ENCODE data around the gene SYCP2.

SYCP2 gene, protein sequence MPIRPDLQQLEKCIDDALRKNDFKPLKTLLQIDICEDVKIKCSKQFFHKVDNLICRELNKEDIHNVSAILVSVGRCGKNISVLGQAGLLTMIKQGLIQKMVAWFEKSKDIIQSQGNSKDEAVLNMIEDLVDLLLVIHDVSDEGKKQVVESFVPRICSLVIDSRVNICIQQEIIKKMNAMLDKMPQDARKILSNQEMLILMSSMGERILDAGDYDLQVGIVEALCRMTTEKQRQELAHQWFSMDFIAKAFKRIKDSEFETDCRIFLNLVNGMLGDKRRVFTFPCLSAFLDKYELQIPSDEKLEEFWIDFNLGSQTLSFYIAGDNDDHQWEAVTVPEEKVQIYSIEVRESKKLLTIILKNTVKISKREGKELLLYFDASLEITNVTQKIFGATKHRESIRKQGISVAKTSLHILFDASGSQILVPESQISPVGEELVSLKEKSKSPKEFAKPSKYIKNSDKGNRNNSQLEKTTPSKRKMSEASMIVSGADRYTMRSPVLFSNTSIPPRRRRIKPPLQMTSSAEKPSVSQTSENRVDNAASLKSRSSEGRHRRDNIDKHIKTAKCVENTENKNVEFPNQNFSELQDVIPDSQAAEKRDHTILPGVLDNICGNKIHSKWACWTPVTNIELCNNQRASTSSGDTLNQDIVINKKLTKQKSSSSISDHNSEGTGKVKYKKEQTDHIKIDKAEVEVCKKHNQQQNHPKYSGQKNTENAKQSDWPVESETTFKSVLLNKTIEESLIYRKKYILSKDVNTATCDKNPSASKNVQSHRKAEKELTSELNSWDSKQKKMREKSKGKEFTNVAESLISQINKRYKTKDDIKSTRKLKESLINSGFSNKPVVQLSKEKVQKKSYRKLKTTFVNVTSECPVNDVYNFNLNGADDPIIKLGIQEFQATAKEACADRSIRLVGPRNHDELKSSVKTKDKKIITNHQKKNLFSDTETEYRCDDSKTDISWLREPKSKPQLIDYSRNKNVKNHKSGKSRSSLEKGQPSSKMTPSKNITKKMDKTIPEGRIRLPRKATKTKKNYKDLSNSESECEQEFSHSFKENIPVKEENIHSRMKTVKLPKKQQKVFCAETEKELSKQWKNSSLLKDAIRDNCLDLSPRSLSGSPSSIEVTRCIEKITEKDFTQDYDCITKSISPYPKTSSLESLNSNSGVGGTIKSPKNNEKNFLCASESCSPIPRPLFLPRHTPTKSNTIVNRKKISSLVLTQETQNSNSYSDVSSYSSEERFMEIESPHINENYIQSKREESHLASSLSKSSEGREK (N-terminal part only)

DNA sequence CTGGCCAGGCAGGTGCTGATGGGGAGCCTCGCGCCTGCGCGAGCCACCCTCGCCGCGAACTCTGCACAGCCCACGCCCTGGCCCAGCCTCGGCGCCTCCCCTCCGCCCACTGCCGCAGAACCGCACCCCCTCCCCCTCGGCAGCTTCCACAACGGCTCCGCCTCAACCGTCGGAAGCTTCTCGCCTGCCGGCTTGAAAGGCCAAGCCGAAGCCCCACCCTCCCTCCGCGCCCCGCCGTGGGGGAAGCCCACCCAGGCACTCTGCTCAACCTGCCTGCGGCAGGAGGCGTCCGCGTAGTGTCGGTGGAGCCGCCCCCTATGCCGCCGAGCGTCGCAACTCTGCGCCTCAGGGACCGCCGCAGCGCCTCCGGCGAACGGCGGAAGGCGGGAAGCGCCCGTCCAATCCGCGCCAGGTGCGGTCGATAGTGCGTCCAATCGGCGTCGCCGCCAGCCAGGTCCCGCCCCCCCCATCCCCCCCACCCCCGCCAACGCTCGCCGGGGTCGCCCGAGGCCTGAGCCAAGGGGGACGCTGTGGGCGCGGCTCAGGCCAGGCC, at the start of gene SYCP2:
Gene SYCP2 (minus strand): TSS at position 342 of the 553 bp plus-strand sequence. CDS start 11,224 bp downstream, outside the sequence.
- Histone ChIP-seq H3K4me3 (peak within 1 kb of the TSS; percentile 74), H3K27ac (peak within 1 kb of the TSS; percentile 34 to 76)
- no peak for DNase-seq (ENCODE audit: low spot score)
- no peak for TF ChIP-seq CTCF (IDR thresholded peaks at IDR 0.05)

- Histone ChIP-seq H3K4me3 (no peak overlapping the region), H3K27ac (no peak overlapping the region)
- no peak for TF ChIP-seq CTCF (IDR thresholded peaks at IDR 0.05)
- no peak for DNase-seq (ENCODE audit: low spot score)
Observed at GRCh38 chr20:59983076-59983475, 49.6 kb upstream of the SYCP2 start.

- Histone ChIP-seq H3K4me3 (no peak overlapping the region), H3K27ac (no peak overlapping the region)
- DNase-seq (ENCODE audit: low spot score), result no peak
- TF ChIP-seq CTCF (IDR thresholded peaks at IDR 0.05), result no peak
Observed at GRCh38 chr20:59977086-59977485, 43.6 kb upstream of the SYCP2 start.

DNA sequence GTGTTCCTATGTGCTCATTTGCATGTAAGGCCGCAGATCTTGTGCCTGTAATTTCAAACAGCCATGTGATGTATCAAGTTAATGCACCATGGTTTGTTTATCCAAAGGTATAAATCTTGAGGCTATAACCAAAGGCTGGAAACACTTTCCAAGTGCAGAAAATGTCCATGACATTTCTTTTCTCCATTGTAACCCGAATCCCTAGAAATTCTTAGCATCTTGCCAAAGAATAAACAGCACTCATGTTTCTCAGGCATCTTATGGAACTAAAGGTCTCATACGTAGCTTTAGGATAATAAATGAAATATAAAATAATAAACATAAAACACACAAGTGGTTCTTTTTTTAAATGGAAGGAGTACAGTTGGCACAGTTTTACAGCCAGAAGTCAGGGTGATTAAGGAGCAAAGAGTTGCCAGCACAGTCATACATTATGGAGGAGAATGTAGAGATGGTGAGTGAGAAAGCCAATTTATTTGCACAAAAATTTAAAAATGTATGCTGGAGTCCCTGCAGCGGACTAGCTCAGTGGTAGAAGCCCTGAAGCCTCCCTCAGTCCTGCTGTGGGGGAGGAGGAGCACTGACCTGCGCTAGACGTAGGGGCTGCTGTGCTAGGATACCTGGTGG, 42.8 kb upstream of the SYCP2 start:
- no peak for DNase-seq (ENCODE audit: low spot score)
- TF ChIP-seq CTCF (IDR thresholded peaks at IDR 0.05), result no peak
- Histone ChIP-seq H3K4me3 (no peak overlapping the region), H3K27ac (no peak overlapping the region)

DNA sequence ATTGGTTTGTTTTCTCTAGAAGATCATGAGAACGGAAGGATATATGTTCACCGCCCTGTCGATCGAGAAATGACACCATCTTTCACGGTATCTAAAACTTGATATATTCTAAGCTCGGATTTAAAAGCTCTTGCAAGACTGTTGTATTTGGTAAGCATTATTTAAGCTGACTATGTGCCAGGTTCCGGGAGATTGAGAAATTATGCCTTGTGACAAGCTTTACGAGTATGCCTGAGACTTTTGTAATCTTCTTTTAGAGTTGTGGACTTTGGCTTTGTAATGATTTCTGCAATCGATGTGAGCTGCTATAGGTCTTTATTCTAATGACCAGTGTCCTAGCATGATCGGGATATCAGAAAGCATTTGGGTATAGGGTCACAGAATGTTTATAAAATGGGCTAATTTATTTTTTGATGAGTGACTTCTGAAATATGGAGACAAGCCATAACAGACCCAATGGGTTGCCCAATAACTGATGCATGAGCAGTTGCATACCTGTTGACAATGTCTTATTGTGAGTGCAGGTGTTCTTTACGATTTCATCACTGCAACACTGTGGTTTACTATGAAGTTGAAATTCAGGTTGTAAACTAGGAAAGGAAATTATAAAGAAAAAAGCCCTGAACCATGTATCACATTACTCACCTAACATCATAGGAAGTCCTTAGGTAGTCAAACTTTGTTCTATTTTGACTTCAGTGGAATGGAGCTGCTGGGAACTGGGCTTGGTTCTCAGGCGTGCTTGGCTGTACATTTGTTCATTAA, 38.8 kb upstream of the SYCP2 start:
- no peak for TF ChIP-seq CTCF (IDR thresholded peaks at IDR 0.05)
- no peak for DNase-seq (ENCODE audit: low spot score)
- H3K27ac ChIP-seq, result no peak overlapping the region
- no peak overlapping the region for H3K4me3 ChIP-seq

Data from coronary artery (tissue), 2 donors.